ENCODE data around the gene POLDIP3.
A peak's percentile ranks its signal among the peaks of the same experiment; 100 is the strongest.
"Not testable (repeated sequence)": the region's sequence is repeated elsewhere in the genome, so short reads cannot be mapped to it uniquely, and the experiment has no call there.

The POLDIP3 gene

GRCh38 chr22:42582987-42583386, 31.7 kb downstream of the POLDIP3 start:
- no peak for DNase-seq

DNA sequence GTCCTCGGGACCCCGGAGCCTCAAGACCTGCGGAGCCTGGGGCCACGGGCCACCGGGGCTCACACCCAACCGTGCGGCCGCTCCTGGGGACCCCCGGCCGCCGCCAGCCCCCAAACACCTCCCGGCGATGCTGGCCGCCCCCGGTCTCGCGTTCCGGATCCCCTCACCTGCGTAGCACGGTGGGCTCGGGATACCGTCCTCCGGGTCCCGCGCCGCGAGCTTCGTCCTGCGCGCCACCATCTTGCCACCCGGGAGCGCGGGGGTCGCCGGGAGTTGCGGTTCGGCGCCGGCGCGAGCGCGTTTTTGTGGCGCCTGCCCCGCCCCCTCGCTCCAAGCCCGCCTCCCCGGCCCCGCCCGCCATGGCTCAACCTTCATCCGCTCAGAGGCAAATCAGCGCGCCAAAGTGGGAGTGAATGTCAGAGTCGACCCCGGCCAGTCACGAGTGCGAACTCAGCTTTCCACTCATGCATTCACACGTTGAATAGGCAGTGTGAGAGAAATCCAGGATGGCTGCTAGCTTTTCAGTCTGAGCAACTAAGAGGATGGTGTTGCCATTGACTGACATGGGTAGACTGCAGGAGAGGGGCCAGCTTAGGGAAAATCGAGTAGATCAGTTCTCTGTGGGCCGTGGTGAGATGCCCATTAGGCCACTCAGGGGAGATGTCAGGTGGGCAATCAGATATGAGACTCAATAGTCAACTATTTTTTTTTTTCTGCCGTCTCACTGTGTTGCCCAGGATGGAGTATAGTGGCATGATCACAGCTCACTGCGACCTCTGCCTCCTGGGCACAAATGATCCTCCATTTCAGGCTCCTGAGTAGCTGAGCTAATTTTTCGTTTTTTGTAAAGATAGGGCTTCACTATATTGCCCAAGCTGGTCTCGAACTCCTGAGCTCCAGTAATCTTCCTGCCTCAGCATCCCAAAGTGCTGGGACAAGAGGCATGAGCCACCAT, 32.6 kb downstream of the POLDIP3 start:
- DNase-seq, result peak; percentile 70

DNA sequence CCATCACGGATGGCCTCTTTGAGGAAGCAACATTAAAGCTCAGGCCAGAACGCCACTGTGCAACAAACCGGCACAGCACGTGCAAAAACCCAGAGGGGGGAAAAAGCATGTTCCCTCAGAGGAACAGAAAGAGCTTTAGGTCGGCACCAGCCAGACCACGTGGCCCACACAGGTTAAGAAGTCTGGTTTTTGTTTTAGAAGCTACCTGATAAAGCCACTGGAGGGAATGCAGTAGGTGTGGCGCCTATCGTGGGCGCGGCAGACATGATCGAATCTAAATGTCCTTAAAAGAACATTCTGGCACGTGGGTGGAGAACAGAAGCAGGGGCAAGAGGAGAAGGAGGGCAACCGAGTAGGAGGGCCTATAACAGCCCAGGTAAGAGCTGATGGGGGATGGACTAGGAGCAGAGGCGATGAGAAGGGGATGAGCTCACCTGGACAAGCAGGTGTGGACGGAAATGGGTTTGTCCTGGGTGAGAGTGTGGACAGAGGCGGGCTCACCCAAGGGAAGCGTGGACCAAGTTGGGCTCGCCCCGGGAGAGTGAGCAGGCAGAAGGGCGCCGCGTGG, 33.4 kb downstream of the POLDIP3 start:
- not testable (repeated sequence) for DNase-seq

- DNase-seq, result not testable (repeated sequence)
Observed at GRCh38 chr22:42580040-42580439, 34.6 kb downstream of the POLDIP3 start.

DNA sequence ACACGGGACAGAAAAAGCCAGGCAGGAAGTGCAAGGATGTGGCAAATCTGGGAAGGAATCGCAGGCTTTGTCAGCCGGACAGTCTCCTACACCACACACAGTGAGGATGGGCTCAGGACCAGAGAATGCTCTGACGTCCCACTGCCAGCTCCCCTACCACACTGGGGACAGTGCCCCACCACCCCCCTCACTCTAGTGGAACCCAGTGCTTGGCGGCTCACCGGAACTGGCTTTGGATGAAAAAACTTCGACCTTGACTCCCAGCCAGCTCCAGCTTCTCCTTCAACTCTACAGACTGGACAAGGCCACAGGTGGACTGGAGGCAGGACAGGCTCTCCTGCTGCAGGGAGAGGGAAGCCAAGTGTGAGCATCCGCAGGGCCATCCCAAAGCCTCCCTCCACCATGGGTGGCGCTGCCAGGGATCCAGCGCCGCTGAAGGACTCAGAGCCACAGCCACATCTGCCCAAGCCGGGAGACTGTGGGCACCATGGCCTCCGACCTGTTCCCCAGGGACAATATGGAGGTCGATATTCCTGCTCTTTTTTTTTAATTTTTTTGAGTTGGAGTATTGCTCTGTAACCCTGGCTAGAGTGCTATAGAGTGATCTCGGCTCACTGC, 37.0 kb downstream of the POLDIP3 start:
- DNase-seq, result no peak

- not testable (repeated sequence) for DNase-seq
Observed at GRCh38 chr22:42577141-42577540, 37.5 kb downstream of the POLDIP3 start.

DNA sequence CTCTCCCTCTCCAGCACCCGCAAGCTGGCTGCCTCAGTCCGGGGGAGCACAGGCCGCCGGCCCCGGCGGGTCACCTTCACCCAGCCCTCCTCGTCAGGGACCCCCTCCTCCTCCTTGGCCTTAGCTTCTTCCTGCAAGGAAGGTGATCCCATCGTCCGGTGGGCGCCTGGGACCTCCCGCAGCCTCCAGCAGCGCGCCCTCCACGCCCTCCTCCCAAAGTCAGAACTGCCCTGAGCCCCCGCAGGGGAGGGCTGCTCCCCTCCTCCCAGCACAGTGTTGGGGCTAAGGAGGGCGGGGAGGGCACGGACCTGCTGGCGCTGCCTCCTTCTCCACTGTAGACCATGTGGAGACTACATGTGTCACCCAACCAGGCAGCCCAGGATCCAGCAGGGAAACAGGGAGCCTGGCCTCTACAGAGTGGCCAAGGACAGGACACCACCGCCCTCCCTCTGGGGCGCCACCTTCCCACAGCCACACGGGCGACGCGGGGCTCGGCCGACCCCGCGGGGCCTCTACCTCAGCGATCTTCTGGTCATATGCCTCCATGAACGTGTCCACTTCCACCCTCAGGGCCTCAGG, 38.6 kb downstream of the POLDIP3 start:
- not testable (repeated sequence) for DNase-seq

GRCh38 chr22:42574468-42574867, 40.2 kb downstream of the POLDIP3 start:
- DNase-seq, result not testable (repeated sequence)

- not testable (repeated sequence) for DNase-seq
Observed at GRCh38 chr22:42574046-42574445, 40.6 kb downstream of the POLDIP3 start.

DNA sequence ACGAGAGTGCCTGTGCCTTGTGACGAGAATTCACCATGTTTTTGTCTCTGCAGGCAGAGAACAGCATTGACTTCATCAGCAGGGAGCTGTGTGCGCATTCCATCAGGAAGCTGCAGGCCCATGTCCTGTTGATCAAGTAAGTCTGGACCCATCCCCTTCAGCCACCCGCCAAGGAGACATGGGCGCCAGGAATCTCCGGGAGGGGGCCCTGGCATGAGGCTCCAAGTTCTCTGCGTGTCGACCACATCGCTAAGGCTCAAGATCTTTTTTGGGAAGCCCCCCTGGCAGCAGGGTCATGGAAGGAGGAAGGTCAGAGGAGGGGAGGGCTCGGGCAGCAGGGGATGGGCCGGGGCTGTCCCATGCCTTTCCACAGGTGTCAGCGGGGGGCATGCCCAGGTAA, 43.6 kb downstream of the POLDIP3 start:
- DNase-seq, result not testable (repeated sequence)

- DNase-seq, result not testable (repeated sequence)
Observed at GRCh38 chr22:42570580-42570979, 44.1 kb downstream of the POLDIP3 start.

DNA sequence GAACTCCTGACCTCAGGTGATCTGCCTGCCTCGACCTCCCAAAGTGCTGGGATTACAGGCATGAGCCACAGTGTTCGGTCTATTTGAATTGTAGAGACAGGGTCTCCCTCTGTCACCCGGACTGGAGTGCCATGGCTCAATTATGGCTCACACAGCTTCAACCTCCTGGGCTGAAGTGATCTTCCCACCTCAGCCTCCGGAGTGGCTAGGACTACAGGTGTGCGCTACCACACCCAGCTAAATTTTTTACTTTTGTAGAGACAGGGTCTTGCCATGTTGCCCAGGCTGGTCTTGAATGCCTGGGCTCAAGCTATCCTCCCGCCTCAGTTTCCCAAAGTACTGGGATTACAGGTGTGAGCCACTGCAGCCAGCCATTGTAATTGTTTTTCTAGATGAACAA, 46.7 kb downstream of the POLDIP3 start:
- not testable (repeated sequence) for DNase-seq

DNA sequence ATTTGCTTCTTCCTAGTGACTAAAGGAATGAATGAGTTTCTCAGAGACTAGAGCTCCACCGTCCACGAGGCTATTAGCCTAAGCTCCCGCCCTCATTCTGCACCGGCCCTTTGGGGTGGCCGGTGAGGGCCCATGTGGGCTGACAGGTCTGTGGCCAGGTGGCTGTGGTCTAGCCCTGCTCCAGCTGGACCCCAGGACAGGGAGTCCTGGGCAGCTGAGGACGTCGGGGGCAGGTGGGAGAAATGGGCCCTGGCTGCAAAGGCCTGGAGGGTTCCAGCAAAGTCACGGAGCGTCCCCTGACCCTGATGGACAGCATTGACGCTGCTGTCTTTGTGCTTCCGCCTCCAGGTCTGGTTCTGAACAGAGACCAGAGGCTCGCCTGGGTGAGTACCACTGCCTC, 48.7 kb downstream of the POLDIP3 start:
- DNase-seq, result no peak

DNA sequence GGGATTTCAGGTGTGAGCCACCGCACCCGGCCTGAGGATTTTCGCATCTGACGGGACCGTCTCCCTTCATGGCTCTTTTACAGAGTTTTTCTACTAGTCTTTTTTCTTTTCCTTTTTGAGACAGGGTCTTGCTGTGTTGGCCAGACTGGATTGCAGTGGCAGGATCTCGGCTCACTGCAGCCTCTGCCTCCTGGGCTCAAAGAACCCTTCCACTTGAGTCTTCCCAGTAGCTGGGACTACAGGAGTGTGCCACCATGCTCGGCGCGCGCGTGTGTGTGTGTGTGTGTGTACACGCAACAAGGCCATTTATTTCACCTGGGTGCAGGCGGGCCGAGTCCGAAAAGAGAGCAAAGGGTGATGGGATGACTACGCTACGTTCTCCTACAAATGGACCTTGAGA, 50.0 kb downstream of the POLDIP3 start:
- no peak for DNase-seq

DNA sequence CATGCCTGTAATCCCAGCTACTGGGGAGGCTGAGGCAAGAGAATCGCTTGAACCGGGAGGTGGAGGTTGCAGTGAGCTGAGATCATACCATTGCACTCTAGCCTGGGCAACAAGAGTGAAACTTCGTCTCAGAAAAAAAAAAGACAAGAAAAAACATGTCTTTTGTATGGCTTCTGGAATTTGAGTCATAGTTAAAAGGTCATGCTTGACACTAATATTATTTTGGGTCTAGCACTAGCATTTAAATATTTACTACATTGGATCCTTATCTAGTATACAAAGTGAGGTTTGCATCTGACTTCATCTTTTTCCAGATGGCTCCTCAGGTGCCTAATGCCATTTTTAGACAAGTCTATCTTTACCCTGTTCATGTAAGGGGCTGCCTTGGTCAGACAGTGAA, 50.7 kb downstream of the POLDIP3 start:
- DNase-seq, result not testable (repeated sequence)

- no peak for DNase-seq
Observed at GRCh38 chr22:42562684-42563083, 52.0 kb downstream of the POLDIP3 start.

GRCh38 chr22:42562279-42562678, 52.4 kb downstream of the POLDIP3 start:
- peak; percentile 63 for DNase-seq

DNA sequence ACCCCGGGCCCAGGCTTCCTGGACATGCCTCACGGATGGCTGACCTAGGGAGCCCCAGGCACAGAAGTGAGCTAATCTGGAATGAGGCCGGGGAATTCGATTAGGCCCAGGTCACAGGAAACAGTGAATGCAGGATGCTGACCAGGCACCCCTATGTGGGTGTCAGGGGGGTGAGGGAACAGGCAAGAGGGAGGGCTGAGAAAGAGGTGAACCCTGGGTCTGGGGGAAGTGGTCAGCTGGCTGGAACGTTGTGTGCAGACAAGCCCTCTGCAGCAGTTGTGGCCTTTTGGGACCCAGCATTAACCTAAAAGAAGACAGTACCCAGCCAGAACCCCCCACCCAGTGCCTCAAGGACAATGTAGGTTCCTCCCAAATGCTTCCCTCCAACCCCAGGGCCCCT, 52.8 kb downstream of the POLDIP3 start:
- DNase-seq, result no peak

GRCh38 chr22:42560781-42561180, 53.9 kb downstream of the POLDIP3 start:
- DNase-seq, result peak; percentile 4

- DNase-seq, result no peak
Observed at GRCh38 chr22:42560381-42560780, 54.3 kb downstream of the POLDIP3 start.

DNA sequence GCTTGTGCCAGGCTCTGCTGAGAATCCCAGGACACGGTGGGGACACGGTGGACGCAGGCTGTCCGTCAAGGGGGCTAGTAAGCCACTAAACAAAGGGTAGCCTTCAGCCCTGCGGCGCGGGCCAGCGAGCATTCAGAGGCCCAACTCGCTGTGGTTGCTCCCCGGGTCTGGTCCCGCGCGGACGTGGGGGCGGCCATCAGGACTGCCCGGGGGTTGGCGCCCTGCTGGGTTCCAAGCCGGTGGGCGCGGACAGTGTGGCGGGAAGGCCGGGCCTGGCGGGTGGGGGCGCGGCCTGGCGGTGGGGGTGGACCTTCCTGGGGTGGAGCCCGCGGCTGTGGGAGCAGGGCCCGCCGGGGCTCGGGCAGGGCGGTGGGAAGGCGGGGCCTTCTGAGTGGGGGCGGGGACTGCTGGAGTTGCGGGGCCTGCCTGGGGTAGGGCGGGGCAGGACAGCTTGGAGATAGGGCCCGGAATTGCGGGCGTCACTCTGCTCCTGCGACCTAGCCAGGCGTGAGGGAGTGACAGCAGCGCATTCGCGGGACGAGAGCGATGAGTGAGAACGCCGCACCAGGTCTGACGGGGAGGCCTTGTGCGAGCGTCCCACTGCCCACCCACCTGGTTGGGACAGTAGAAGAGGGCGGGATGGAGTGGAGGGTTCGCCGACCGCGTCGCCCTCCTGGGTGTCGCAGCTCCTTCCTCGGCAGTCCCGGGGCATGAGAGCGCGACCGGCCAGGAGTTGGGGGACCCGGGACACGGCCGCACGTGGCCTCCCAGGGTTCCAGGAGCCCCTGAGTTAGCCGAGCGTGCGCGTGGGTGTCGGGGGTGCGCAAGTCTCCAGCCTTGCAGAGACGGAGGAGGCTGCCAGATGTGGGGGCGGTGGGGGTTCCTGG, 61.0 kb downstream of the POLDIP3 start, which contains the start of gene SERHL2:
TSS of gene SERHL2 (plus strand) at position 482 of the 887 bp plus-strand sequence. CDS start at position 547, 65 bp downstream.
- peak; percentile 66 for DNase-seq

DNA sequence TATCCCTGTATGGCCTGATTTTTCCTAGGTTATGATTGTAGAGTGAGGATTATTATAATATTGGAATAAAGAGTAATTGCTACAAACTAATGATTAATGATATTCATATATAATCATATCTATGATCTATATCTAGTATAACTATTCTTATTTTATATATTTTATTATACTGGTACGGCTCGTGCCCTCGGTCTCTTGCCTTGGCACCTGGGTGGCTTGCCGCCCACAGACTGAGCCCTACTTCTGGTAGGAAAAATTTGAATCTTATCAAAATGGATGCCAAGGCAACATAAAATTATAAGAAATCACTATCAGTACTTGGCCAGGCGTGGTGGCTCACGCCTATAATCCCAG, 62.4 kb downstream of the POLDIP3 start:
- DNase-seq, result not testable (repeated sequence)
